Astrocyte (in vitro differentiated cells and primary cell): ENCODE data around the gene AQP5.

ENCODE experiments used
- CTCF ChIP-seq: IDR thresholded peaks from 2 replicates; pipeline ENCODE4 v1.5.1; 2011; ENCODE audit warnings: low read depth, mild to moderate bottlenecking, inconsistent platforms, low read length, moderate library complexity; ENCODE audit not compliant: insufficient read depth
- EZH2 ChIP-seq: IDR thresholded peaks from 2 replicates; pipeline ENCODE4 v1.6.1; 2012; ENCODE audit warnings: mild to moderate bottlenecking, low read length, inconsistent platforms; ENCODE audit not compliant: insufficient read depth

- no peak for TF ChIP-seq CTCF
- no peak for TF ChIP-seq EZH2
These were observed 8.5 kb upstream of the AQP5 start for GRCh38 chr12:49953151-49953550.
